Upper lobe of left lung (tissue), 4 donors: Measurements from ENCODE around the gene CSRP1.

ENCODE experiments used
- POLR2A ChIP-seq, 4 donors: fragments of 450-650 bp; IDR thresholded peaks; one replicate each; pipeline ENCODE4 v1.5.1; 2016 to 2017; ENCODE audit warnings: antibody characterized with exemption in 4 of 4, mild to moderate bottlenecking in 2 of 4
- POLR2AphosphoS5 ChIP-seq, 2 donors: sonication (generic); formaldehyde crosslinking; IDR thresholded peaks; one replicate each; pipeline ENCODE4 v1.5.1; 2017; ENCODE audit warnings: antibody characterized with exemption in 2 of 2
- TF ChIP-seq, protein P1 (sequence below), 6 experiments: fragments of 450-650 bp in 4 of 6; fragments of 200-600 bp in 2 of 6; sonication (generic) in 2 of 6; IDR thresholded peaks; one replicate each; pipeline ENCODE4 v1.5.1; 2016 to 2019; ENCODE audit warnings: antibody characterized with exemption in 6 of 6

DNA sequence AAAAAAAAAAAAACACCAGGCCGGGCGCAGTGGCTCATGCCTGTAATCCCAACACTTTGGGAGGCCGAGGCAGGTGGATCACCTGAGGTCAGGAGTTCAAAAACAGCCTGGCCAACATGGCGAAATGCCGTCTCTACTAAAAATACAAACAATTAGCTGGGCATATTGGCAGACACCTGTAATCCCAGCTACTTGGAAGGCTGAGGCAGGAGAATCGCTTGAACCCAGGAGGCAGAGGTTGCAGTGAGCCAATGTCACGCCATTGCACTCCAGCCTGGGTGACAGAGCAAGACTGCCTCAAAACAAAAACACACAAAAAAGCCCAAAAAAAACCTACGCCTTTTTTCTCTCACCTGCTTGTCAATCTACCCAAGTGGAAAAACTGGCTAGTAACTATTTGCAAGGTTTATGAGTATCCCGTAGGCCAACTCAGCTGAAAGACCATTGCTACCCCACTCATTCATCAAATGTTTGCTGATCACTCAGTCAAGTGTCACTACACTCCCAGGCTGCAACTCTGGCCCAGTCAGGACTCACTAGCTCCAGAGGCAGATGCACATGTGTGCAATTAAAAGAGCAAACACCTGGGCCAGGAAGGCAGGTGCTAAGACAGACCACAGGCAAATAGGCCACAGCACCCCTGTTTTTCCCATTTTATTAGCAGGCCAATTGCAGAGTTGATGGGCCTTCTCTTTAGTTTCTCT lies 2.0 kb downstream of the CSRP1 start:
- TF ChIP-seq POLR2A (IDR thresholded peaks at IDR 0.05) (no peak), POLR2AphosphoS5 (IDR thresholded peaks at IDR 0.05) (no peak)
- TF ChIP-seq, protein P1, sequence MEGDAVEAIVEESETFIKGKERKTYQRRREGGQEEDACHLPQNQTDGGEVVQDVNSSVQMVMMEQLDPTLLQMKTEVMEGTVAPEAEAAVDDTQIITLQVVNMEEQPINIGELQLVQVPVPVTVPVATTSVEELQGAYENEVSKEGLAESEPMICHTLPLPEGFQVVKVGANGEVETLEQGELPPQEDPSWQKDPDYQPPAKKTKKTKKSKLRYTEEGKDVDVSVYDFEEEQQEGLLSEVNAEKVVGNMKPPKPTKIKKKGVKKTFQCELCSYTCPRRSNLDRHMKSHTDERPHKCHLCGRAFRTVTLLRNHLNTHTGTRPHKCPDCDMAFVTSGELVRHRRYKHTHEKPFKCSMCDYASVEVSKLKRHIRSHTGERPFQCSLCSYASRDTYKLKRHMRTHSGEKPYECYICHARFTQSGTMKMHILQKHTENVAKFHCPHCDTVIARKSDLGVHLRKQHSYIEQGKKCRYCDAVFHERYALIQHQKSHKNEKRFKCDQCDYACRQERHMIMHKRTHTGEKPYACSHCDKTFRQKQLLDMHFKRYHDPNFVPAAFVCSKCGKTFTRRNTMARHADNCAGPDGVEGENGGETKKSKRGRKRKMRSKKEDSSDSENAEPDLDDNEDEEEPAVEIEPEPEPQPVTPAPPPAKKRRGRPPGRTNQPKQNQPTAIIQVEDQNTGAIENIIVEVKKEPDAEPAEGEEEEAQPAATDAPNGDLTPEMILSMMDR (IDR thresholded peaks at IDR 0.05): no peak
